GM20000 (cell line): ENCODE data around the gene GLP1R.

Experiments
- DNase-seq: peaks from one replicate; pipeline ENCODE4 v3.0.0; 2012; ENCODE audit warnings: low spot score
- CTCF ChIP-seq: IDR thresholded peaks from 2 replicates; pipeline ENCODE4 v1.5.1; 2012; ENCODE audit warnings: mild to moderate bottlenecking, control low read depth; ENCODE audit errors: extremely low read depth, missing control alignments

Gene GLP1R

GRCh38 chr6:39080246-39080875 is 31.8 kb downstream of the GLP1R start:
- no peak for DNase-seq
- TF ChIP-seq CTCF, result no peak

GRCh38 chr6:39082310-39082709 is 33.7 kb downstream of the GLP1R start:
- no peak for TF ChIP-seq CTCF
- DNase-seq, result no peak

- no peak for DNase-seq
- no peak for TF ChIP-seq CTCF
These were observed 34.7 kb downstream of the GLP1R start for GRCh38 chr6:39083231-39083634.

GRCh38 chr6:39084506-39084905 is 35.9 kb downstream of the GLP1R start:
- TF ChIP-seq CTCF, result no peak
- DNase-seq, result no peak

GRCh38 chr6:39085129-39085797 is 36.7 kb downstream of the GLP1R start:
- no peak for DNase-seq
- no peak for TF ChIP-seq CTCF

GRCh38 chr6:39086294-39086693 is 37.7 kb downstream of the GLP1R start:
- TF ChIP-seq CTCF, result no peak

GRCh38 chr6:39086711-39087110 is 38.1 kb downstream of the GLP1R start:
- no peak for DNase-seq
- TF ChIP-seq CTCF, result no peak

More at GRCh38 chr6:39086294-39086693, 37.7 kb downstream of the GLP1R start:
- peak; percentile 60 for DNase-seq
